D341Med (cell line): ENCODE results near the gene ZNF219.

ENCODE experiments used
- DNase-seq: peaks from one replicate; pipeline ENCODE4 v3.0.0; 2012; ENCODE audit warnings: low spot score

Gene ZNF219

DNA sequence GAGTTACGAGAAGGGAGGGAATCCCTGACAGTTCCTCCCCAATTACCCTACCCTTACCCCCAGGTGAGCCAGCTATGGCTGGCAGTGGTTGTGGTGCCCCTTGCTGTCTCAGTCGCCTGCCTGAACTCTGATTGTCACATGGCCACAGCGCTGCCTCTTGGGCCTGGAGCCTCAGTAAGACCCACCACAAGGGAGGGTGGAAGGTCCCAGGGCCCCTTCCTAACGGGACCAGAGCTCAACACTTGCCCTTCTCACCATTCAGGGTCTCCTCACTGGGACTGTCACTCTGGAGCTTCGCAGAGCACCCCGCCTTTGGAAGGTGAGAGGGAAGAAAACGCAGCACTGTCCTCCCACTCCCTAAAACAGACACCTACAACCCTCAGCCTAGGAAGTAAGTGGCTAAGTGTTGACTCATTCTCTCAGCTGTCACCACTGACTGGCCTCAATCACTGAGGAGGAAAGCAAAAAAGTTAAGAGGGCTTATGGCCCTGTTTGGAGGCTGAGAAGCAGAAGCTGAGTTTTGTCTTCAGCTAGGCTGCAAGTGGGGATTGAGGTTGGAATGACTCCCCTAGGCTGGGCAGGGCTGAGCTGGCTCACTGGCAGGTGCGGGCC is 3.5 kb upstream of the ZNF219 start:
- no peak for DNase-seq

DNA sequence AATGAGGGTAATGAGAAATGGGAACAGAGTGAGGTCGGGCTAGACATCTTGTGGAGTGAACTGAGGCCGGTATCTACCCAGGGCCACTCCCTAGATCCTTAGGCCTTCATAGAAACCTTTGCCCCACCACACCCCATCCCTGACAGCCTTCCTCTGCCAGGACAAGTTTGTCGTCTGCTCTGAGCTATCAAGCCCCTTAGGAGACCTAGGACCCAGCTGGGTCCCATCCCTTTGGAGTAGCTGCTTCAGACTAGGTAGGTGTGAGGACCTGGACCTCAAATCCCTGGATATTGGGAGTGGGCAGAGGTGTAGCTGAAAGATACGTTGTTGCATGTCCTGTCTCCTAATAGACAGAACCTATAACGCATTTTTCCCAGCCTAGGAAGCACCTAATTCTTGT is 2.5 kb upstream of the ZNF219 start, which contains the start of gene TMEM253:
Gene TMEM253, plus strand, starts transcription at position 136 of the 400 bp plus-strand sequence. CDS start 278 bp downstream, outside the sequence.
- DNase-seq = no peak

DNA sequence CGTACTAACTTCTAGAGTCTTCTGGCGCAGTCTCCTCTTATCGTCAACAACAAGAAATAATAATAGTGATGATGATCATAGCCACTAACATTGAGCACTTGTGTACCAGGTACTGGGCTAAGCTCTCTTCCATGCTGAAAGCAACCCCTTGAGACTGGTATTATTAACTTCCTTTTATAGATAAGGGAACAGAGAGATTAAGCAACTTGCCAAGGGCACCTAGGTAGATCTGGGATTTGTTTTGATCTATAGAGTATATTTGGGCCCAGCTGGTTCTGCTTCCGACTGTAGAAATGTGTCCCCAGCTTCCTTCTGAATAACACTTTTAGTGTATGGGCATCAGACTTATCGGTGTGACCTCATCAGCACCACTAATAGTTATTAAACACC is 1.1 kb upstream of the ZNF219 start:
- DNase-seq = no peak

DNA sequence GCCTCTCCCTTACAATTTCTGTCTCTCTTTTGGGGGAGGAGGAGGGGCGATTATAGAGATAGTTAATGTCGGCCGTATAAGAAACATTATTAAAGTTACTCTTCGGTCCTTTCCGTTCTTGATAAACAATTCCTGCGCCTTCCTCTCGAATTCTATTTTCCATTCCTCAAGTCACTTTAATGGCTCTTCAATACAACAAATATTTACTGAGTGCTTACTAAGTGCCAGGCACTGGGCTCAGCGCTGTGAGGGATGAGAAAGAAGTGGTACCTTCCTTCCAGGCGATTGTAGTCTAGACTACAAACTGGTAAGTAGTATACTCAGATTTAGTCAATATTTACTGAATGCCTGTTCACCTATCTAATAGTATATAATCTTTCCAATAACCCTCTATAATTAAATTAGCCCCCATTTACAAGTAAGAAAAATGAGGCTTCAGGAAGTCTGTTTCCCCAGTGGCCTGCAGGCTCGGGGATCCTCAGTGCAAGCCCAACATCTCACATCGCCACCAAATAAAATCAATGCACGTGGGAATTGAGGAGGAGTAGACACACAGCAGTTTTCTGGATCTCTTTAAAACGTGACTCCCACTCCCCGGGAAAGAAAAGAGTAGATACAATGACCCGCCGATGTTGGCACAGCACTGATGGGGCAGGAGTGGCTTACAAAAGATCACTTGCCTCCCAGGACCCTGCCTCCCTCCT is 589 bp upstream of the ZNF219 start:
- no peak for DNase-seq

DNA sequence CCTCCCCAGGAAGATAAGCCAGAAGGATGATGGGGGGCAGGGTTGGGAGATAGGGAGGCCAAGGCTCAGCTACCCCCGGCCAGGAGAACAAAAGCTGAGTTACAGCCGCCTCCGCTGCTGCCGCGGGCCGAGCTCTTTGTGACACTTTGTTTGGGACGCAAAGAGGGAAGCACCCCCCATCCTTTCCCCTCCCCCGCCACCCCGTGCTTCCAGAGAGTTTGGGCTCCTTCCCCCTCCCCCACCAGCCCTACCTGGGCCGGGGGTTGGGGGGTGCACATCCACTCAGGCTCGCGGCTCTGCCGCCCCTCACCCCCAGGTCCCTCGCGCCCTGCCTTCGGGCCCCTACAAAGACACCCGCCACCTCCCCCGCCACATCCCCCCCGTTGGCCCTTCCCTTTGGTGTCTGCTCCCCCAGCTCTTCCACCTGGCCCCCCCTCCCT is 799 bp downstream of the ZNF219 start:
- DNase-seq = no peak

DNA sequence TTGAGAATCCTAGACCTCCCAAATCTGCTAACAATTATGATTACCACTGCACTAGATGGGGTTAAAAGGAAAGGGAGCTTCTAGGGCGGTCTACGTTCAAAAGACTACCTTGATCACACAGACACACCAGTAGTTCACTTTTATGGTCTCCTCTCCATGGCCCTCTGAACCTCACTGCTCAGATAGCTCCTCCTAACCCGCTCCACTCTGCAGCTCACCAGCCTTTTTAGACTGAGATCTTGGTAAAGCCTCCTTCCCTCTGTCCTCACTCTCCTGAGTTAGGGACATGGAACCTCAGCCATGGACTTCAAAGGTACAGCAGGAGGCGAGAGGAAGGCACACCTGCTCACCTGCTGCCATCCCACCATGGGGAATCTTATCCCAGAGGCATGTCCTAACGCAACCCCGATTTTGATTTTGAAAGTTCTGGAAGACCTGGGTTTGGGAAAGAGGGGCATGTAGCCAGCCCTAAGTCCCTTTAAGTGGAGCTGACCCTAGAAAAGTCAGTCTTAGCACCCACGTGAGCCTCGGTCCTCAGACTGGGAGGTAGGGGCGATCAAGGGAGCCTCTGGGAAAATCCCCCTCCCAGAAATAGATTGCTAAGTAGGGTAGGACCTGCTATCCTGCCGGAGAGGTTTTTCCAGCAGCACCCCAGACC is 1.3 kb downstream of the ZNF219 start:
- DNase-seq = no peak

DNA sequence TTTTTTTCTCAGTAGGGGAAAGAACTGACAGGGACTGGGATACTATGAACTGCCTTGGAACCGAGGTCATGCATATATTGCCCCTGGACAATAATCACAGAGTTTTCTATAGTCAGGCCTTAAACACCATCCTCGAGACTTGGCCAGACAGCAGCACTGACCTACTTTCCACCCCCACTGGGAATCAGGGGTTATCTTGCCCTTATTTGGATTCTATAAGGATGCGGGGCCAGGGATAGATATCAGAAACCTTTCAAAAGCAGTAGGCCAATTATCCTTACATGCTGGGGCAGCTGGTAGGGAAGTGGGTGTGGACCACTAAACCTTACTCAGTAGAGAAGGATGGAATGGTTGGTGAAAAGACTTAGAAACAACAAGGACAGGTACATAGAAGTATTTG is 2.0 kb downstream of the ZNF219 start:
- DNase-seq = no peak

DNA sequence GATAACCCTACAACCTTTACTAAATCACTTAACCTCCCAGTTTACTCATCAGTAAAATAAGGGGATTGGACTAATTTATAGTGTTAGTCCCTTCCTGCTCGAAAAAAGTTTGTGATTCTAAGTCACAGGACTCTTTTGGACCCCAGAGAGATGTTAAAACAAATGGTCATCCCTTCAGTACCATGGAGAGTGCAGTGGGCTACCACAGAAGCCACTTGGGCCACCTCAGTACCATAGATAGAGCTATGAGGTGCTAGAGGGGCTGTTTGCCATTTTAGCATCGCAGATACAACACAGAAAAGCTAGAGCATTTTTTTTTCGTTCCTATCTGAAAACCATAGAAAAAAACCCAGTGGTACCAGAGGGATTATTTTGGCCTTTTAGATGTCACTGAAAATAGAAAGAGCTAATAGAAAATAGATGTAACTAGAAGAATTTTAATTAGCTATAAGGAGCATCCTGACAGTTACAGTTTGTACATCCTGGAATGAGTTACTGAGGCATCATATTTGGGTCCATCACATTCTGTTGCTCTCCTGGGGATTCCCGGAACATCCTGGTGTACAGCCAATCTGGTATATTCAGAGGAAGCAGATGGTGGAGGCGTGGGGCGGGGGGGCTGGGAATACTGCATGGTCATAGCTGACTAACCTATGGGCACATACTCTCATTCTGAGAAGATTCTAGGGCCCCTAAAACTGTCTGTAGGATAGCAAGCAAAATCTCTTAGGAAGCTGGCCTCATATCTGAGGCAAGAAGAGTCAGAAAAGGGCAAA is 2.8 kb downstream of the ZNF219 start:
- DNase-seq = peak; percentile 58

DNA sequence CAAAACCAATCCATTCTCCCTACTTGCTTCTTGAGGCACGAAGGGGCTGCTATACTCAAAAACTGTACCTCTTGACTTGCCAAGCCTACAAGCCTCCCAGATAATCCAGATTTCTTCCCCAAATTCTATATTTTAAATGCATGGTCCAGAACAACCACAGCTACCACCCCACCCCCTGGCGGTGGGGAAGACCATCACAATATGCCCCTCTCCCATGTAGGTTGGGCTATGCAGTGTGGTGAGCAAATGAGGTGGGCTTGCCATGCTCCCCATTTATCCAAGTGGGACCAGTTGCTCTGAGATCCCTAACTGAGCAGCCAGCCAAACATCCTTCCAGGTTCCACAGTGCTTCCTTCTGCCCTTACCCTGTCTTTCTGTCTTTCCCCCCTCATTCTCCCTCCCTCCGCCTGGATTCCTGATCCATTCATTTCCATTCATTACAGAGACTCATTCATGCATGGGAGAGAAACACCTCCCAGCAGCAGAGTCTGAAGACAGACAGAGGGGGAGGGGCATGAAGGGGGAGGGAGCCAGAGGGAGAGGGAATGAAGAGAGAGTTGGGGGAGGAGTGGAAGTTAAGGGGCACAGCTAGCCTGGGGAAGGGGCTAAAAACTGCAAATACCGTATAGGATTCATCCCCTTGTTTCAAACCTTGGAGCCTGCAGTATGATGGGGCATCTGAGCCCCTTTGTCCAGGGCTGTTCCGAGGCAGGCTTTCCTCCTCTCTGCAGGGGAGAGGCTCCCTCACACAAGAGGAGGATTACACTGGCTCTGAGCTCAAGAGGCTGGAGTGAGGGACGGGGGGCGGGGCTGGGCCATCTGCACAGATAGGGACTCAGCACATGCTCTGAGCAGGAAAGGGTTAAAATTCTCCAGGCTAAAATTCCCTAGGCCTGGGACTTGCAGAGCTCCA is 4.4 kb downstream of the ZNF219 start:
- peak; percentile 85 for DNase-seq

DNA sequence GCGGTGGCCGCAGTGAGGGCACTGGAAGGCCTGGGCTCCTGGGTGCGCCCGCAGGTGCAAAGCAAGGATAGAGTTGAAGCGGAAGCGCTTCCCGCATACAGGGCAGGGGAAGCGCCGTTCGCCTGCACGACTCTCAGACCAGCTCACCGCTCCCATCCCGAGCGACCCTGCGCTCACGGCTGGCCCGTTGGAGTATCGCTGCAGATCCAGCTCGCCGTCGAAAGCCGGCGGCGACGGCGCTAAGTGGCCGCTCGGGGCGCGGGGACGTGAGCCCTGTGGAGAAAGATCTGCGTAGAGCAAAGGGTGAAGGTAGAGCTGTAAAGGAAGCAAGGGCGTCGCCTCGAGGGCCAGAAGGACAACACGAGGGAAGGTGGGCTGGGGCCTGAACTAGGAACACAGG is 5.4 kb downstream of the ZNF219 start:
- DNase-seq = no peak

DNA sequence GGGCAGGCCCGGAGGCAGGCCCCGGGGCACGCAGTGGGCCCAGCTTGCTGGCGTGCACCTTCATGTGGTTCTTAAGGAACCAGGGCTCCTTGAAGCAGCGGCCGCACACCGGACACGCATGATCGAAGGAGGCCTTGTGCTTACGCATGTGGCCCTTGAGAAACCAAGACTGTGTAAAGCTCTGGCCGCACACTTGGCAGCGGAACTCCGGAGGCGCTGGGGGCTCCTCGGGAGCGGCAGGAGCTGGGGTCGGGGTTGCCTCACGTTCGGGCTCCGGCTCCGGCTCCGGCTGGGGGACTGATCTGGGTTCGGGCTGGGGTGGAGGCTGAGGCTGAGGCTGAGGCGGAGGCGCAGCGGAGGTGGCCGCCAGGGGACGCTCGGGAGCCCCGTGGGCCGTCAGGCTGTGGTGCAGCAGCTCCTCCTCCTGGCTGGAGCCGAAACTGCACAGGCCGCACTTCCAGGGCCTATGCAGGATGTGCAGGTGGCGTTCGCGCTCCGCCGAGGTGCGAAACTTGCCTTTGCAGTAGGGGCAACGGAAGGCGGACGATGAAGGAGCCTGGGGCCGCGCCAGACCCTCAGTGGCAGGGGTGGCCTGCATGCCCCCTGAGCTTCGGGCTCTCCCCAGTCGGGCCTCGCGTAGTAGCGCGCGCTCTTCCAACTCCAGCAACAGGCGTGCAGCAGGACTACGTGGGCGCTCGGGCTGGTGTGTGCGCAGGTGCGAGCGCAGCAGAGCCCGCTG is 6.0 kb downstream of the ZNF219 start:
- DNase-seq = peak; percentile 91

DNA sequence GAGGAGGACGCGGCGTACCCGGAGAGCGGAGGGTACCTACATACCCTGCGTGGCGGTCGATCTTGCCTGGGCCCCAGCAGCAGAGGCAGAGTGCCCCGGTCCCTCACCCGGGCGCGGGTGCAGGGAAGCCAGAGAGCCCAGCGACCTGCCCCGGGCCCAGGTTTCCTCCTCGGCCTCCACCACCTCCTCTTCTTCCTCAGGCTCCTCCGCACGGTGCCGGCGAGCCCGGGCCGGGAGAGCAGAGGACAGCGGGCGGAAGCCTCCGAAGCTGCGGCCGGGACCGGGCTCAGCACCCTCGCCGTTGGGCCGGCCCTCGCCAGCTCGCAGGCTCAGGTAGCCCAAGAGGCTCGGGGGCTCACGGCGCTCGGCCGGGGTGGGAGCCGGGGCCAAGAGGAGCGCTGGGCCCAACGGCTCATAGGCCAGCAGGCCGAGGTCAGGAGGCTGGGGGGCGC is 6.6 kb downstream of the ZNF219 start:
- no peak for DNase-seq

DNA sequence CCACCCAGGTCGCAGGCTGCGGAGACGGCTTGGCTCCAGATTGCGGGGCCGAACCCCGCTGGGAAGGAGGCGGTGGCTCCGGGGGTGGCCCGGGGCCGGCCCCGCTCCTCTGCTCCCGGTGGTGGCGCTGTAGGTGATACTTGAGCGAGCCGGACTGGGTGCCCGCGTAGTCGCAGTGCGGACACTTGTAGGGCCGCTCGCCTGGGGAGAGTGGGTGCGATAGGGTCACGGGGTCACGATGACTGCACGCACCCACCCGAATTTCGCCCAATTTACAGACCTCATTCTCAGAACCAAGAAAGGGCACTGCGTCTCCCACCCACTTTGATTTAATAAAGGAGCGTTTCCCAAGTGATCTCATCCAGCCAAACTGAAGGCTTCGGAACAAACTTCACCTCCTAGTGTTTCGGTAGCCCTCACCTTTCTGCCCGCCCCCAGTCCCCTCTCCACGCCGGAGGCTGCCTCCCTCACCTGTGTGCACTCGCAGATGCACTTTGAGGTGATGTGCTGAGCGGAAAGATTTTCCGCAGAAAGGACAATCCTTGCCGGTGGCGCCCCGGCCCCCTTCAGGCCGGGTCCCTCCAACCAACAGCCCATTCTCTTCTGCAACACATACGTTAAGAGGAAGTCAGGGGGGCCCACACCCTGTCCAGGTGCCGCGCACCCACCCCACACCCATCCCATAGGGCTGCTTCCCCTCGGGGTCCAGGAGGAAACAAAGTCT is 7.4 kb downstream of the ZNF219 start:
- DNase-seq = no peak

DNA sequence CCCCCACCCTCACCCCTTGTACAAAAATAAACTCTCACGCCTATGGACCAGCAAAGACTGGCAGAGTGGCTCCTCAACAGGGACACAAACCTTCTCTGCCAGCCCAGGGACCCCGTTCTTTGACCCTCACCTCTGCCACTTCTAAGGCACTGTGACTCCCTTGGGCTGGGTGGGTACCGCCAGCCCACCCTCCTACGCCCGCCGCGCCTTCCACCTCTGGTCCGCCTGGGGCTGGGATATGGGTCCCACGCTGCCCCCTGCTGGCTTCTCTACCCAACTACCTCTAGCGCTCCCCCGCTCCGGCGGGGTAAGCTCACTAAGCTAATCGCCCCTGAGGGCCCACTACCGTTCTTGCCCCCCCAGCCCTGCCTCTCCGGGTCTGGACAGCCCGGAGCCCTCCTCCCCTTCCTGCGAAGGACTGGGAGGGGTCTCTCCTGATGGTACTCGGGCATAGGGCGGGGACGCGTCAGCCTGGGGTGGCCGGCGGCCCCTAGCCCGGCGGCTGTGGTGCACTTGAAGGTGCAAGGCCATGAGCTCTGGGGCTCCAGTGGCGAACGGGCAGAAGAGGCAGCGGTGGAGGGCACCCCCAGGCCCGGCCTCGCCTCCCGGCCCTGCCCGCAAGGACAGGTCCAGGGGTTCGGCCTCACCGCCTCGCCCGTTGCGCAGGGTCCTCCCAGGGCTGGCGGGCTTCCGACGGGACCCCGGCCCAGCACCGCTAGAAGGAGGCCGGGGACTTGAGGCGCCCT is 8.1 kb downstream of the ZNF219 start:
- peak; percentile 62 for DNase-seq

DNA sequence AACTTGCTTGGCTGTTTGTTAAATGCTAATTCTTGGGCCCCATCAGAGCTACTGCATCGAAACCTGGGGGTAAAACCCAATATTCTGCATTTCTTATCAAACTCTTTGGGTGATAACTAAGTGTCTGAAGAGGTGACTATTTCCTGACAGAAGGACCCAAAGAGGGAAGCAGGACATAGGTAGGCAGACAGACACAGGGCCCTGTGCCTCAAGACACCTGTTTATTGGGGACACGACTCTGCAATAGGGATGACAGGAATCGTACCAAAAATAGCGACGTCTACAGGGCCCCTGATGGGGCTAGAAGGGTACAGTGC is 8.6 kb downstream of the ZNF219 start:
- no peak for DNase-seq

DNA sequence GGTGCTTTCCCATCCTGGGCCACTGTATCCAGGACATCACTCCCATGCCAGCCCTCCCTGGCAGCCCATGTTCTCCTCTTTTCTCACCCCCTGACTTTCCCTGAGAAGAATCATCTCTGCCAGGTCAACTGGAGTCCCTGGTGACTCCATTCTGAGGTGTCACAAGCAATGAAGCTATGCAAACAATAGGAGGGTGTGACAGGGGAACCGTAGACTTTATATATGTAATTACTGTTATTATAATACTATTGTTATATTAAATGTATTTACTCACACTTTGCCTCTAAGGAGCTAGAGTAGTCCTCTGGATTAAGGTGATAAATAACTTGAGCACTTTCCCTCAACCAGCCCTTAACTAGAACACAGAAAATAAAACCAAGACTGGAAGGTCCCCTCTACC is 9.2 kb downstream of the ZNF219 start:
- DNase-seq = no peak

DNA sequence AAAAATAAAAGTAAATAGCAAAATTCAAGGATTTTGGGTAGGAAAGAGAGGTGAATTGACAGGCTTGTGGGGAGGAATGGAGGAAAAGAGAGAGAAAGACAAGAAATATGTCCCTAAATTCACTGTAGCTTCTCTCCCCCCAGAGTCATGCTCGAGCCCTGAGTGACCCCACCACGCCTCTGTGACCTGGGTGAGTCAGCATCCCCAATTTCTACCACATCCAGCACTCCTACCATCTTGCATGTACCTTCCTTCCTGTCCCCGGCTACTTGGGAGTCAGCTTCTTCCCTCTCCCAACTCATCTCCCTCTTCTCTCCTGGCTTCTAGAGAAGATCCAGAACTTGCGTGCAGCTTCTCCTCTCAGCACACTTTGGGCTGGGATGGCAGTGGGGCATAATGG is 9.8 kb downstream of the ZNF219 start:
- no peak for DNase-seq

DNA sequence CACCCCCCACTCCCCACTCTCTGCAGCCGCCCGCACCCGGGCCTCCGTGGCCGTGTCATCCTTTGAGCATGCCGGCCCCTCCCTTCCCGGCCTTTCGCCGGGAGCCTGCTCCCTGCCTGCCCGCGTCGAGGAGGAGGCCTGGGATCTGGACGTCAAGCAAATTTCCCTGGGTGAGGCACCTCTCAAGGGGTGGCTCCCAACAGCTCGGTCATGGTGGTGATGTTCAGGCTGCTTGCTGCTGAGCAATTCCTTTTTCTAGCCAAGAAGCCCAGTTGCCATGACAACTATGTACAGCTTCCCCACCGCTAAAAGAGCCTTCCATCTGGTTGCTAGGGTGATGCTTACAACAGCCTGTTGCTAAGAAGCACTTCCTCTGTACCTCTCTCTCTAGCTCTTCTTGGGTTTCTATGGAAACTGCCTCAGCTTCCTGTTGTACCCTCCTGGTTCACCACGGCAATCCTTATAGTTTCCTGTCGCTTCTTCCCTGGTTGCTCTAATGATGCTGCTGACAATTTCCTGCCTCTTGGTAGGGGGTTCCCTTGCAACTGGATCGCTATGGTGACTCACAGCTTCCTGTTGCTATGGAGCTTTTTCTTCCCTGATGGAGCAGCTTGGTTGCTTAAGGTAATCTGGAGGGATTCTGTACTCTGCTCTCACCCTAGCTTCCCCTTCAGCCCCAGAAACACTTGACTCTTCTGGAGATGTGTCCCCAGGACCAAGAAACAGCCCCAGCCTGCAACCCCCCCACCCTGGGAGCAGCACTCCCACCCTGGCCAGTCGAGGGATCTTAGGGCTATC is 11.0 kb downstream of the ZNF219 start:
- DNase-seq = no peak

DNA sequence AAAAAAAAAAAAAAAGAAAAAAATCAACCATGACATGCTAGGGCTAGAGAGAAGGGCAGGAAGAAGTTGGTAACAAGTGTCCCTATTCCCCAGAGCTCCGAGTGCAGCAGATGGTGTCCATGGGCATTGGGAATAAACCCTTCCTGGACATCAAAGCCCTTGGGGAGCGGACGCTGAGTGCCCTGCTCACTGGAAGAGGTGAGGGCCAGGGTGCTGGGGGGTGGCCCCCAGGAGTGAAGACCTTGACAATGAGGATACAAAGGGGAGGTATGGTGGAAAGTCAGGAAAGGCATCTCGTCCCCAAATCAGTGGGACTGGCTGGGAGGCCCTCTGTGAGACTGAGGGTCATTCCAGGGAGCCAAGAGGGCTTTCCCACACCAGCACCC is 11.6 kb downstream of the ZNF219 start:
- DNase-seq = no peak
